Measurements from ENCODE around the gene RBPJ.

Gene RBPJ

GRCh38 chr4:26284536-26284935, 36.3 kb upstream of the RBPJ start:
- no peak for TF ChIP-seq CTCF (IDR thresholded peaks at IDR 0.05; ENCODE audit: low read depth, low read length)
- DNase-seq (ENCODE audit: extremely low read depth, low read depth): no peak

GRCh38 chr4:26285272-26285671, 35.5 kb upstream of the RBPJ start:
- no peak for TF ChIP-seq CTCF (IDR thresholded peaks at IDR 0.05; ENCODE audit: low read depth, low read length)
- no peak for DNase-seq (ENCODE audit: extremely low read depth, low read depth)

- no peak for DNase-seq (ENCODE audit: extremely low read depth, low read depth)
- TF ChIP-seq CTCF (IDR thresholded peaks at IDR 0.05; ENCODE audit: low read depth, low read length): no peak
These were observed 33.1 kb upstream of the RBPJ start for GRCh38 chr4:26287756-26288155.

- no peak for DNase-seq (ENCODE audit: extremely low read depth, low read depth)
- no peak for TF ChIP-seq CTCF (IDR thresholded peaks at IDR 0.05; ENCODE audit: low read depth, low read length)
These were observed 32.4 kb upstream of the RBPJ start for GRCh38 chr4:26288355-26288909.

- no peak for TF ChIP-seq CTCF (IDR thresholded peaks at IDR 0.05; ENCODE audit: low read depth, low read length)
- DNase-seq (ENCODE audit: extremely low read depth, low read depth): no peak
These were observed 31.4 kb upstream of the RBPJ start for GRCh38 chr4:26289401-26289800.

- DNase-seq (ENCODE audit: extremely low read depth, low read depth): no peak
- no peak for TF ChIP-seq CTCF (IDR thresholded peaks at IDR 0.05; ENCODE audit: low read depth, low read length)
These were observed 30.5 kb upstream of the RBPJ start for GRCh38 chr4:26290321-26290720.

GRCh38 chr4:26294904-26295303, 25.9 kb upstream of the RBPJ start:
- TF ChIP-seq CTCF (IDR thresholded peaks at IDR 0.05; ENCODE audit: low read depth, low read length): no peak
- no peak for DNase-seq (ENCODE audit: extremely low read depth, low read depth)

Measured in AG09319 (cell line).